Trophoblast cell (in vitro differentiated cells and primary cell): ENCODE measurements around the gene CTSS.

Experiments
- DNase-seq, 2 donors: peaks; one replicate each; pipeline ENCODE4 v3.0.0-alpha.2; 2016
- H2AFZ ChIP-seq: 2 replicates; pipeline ENCODE4 v1.6.1; 2013; ENCODE audit warnings: low read length, moderate library complexity, mild to moderate bottlenecking; ENCODE audit not compliant: insufficient read depth, poor library complexity
- H2AK5ac ChIP-seq: 2 replicates; pipeline ENCODE4 v1.6.1; 2013; ENCODE audit warnings: mild to moderate bottlenecking, low read length
- H2BK120ac ChIP-seq: 2 replicates; pipeline ENCODE4 v1.6.1; 2013; ENCODE audit warnings: low read length, mild to moderate bottlenecking, moderate library complexity; ENCODE audit not compliant: insufficient read depth, poor library complexity
- H2BK12ac ChIP-seq: 2 replicates; pipeline ENCODE4 v1.6.1; 2013; ENCODE audit warnings: mild to moderate bottlenecking, low read length, moderate library complexity
- H2BK5ac ChIP-seq: 2 replicates; pipeline ENCODE4 v1.6.1; 2013; ENCODE audit warnings: low read length, low read depth, moderate library complexity, mild to moderate bottlenecking; ENCODE audit not compliant: poor library complexity
- H3K14ac ChIP-seq: 2 replicates; pipeline ENCODE4 v1.6.1; 2013; ENCODE audit warnings: mild to moderate bottlenecking, low read length
- H3K18ac ChIP-seq: 2 replicates; pipeline ENCODE4 v1.6.1; 2013; ENCODE audit warnings: mild to moderate bottlenecking, low read length
- H3K23ac ChIP-seq: 2 replicates; pipeline ENCODE4 v1.6.1; 2013; ENCODE audit warnings: low read length
- H3K27ac ChIP-seq: 2 replicates; pipeline ENCODE4 v1.5.1; 2013; ENCODE audit warnings: low read depth, mild to moderate bottlenecking, inconsistent platforms, low read length, moderate library complexity
- H3K27me3 ChIP-seq: 2 replicates; pipeline ENCODE4 v1.6.1; 2013; ENCODE audit warnings: inconsistent platforms, mild to moderate bottlenecking, low read length, moderate library complexity; ENCODE audit not compliant: insufficient read depth
- H3K36me3 ChIP-seq, 2 experiments: 1 replicate in 1 of 2; 2 replicates in 1 of 2; pipeline ENCODE4 v1.6.1; 2013; ENCODE audit warnings: low read length in 2 of 2, mild to moderate bottlenecking in 2 of 2, moderate library complexity in 1 of 2; ENCODE audit not compliant: insufficient read depth in 2 of 2, control insufficient read depth in 1 of 2
- H3K4ac ChIP-seq: 2 replicates; pipeline ENCODE4 v1.6.1; 2013; ENCODE audit warnings: low read depth, mild to moderate bottlenecking, low read length, moderate library complexity
- H3K4me1 ChIP-seq, 2 experiments: 1 replicate in 1 of 2; 2 replicates in 1 of 2; pipeline ENCODE4 v1.6.1; 2013; ENCODE audit warnings: low read length in 2 of 2, mild to moderate bottlenecking in 2 of 2, moderate library complexity in 1 of 2; ENCODE audit not compliant: insufficient read depth in 2 of 2, control insufficient read depth in 1 of 2
- H3K4me2 ChIP-seq: 2 replicates; pipeline ENCODE4 v1.6.1; 2013; ENCODE audit warnings: inconsistent platforms, mild to moderate bottlenecking, low read length, moderate library complexity
- H3K4me3 ChIP-seq: 2 replicates; pipeline ENCODE4 v1.5.1; 2013; ENCODE audit warnings: mild to moderate bottlenecking, low read depth, low read length, inconsistent platforms
- H3K79me1 ChIP-seq: one replicate; pipeline ENCODE4 v1.6.1; 2013; ENCODE audit warnings: low read length
- H3K79me2 ChIP-seq: 2 replicates; pipeline ENCODE4 v1.6.1; 2013; ENCODE audit warnings: low read length, mild to moderate bottlenecking; ENCODE audit not compliant: control insufficient read depth, insufficient read depth, poor library complexity
- H3K9ac ChIP-seq: 2 replicates; pipeline ENCODE4 v1.6.1; 2013; ENCODE audit warnings: mild to moderate bottlenecking, low read length
- H3K9me3 ChIP-seq: 2 replicates; pipeline ENCODE4 v1.6.1; 2013; ENCODE audit warnings: low read depth, mild to moderate bottlenecking, control low read depth, inconsistent platforms, low read length; ENCODE audit not compliant: insufficient read depth
- H4K12ac ChIP-seq: 2 replicates; pipeline ENCODE4 v1.6.1; 2013; ENCODE audit warnings: low read depth, mild to moderate bottlenecking, low read length, moderate library complexity
- H4K8ac ChIP-seq: 2 replicates; pipeline ENCODE4 v1.6.1; 2013; ENCODE audit warnings: low read depth, mild to moderate bottlenecking, low read length, moderate library complexity
- H4K91ac ChIP-seq: one replicate; pipeline ENCODE4 v1.6.1; 2013; ENCODE audit warnings: low read depth, mild to moderate bottlenecking, low read length, moderate library complexity
- WGBS: extraction: QIAGEN DNeasy Blood & Tissue Kit; methylation state at CpG from one replicate; pipeline ENCODE4 v1.1.7; 2013; ENCODE audit warnings: missing lambda C conversion rate; ENCODE audit not compliant: insufficient read length, insufficient coverage; ENCODE audit errors: extremely low coverage; 5-methylcytosine and 5-hydroxymethylcytosine counted together

Gene CTSS

GRCh38 chr1:150808846-150809245 lies 43.3 kb upstream of the CTSS start:
- Histone ChIP-seq H3K27me3 (no peaks in the 10 kb centered on the region), H3K4ac (no peak overlapping the region), H2AFZ (no peak overlapping the region), H4K12ac (no peak overlapping the region), H2AK5ac (no peak overlapping the region), H3K4me3 (no peak overlapping the region), H4K8ac (no peak overlapping the region), H3K18ac (no peak overlapping the region), H2BK5ac (no peak overlapping the region), H2BK120ac (no peak overlapping the region), H3K14ac (no peak overlapping the region), H3K36me3 (peaks cover 7 to 15% of the 10 kb centered on the region in 2 experiments), H3K79me1 (no peaks in the 10 kb centered on the region), H4K91ac (no peak overlapping the region), H3K27ac (no peak overlapping the region), H3K4me2 (no peak overlapping the region), H2BK12ac (no peak overlapping the region), H3K23ac (no peak overlapping the region), H3K9ac (no peak overlapping the region), H3K79me2 (no peaks in the 10 kb centered on the region), H3K9me3 (no peaks in the 10 kb centered on the region), H3K4me1 (no peaks in the 10 kb centered on the region)
- no peak for DNase-seq
- WGBS = no CpG with 5 or more reads among the region's 2 CpGs

- Histone ChIP-seq H3K27ac (no peak within 1 kb of the TSS), H3K9me3 (no peaks in the 10 kb centered on the region), H2AK5ac (no peak within 1 kb of the TSS), H4K12ac (no peak within 1 kb of the TSS), H3K4me1 (no peaks in the 10 kb centered on the region), H3K79me2 (no peaks in the 10 kb centered on the region), H2BK5ac (no peak within 1 kb of the TSS), H2BK120ac (no peak within 1 kb of the TSS), H4K91ac (no peak within 1 kb of the TSS), H4K8ac (no peak within 1 kb of the TSS), H3K4ac (no peak within 1 kb of the TSS), H3K36me3 (peaks cover 4 to 12% of the 10 kb centered on the region in 2 experiments), H3K9ac (no peak within 1 kb of the TSS), H3K4me3 (no peak within 1 kb of the TSS), H3K14ac (no peak within 1 kb of the TSS), H3K4me2 (no peak within 1 kb of the TSS), H3K27me3 (no peaks in the 10 kb centered on the region), H3K18ac (no peak within 1 kb of the TSS), H2BK12ac (no peak within 1 kb of the TSS), H2AFZ (no peak within 1 kb of the TSS), H3K23ac (no peak within 1 kb of the TSS), H3K79me1 (no peaks in the 10 kb centered on the region)
- DNase-seq = no peak
- WGBS = 100% methylated on average over 1 of the region's 7 CpGs
These were observed 42.5 kb upstream of the CTSS start, which contains the start of gene CTSK for GRCh38 chr1:150808121-150808520. TSS of gene CTSK (minus strand) at chr1:150808260. CDS start at chr1:150806805, 1,455 bp downstream.

GRCh38 chr1:150807249-150808023 lies 41.9 kb upstream of the CTSS start:
- Histone ChIP-seq H3K79me1 (no peaks in the 10 kb centered on the region), H4K12ac (no peak overlapping the region), H2BK120ac (no peak overlapping the region), H3K36me3 (peaks cover 0 to 8% of the 10 kb centered on the region in 2 experiments), H3K14ac (no peak overlapping the region), H3K4me2 (no peak overlapping the region), H3K27ac (no peak overlapping the region), H2AFZ (no peak overlapping the region), H3K18ac (no peak overlapping the region), H3K4ac (no peak overlapping the region), H2BK12ac (no peak overlapping the region), H3K23ac (no peak overlapping the region), H4K8ac (no peak overlapping the region), H3K4me1 (no peaks in the 10 kb centered on the region), H3K9me3 (no peaks in the 10 kb centered on the region), H3K79me2 (no peaks in the 10 kb centered on the region), H3K4me3 (no peak overlapping the region), H4K91ac (no peak overlapping the region), H3K9ac (no peak overlapping the region), H2AK5ac (no peak overlapping the region), H2BK5ac (no peak overlapping the region), H3K27me3 (no peaks in the 10 kb centered on the region)
- no CpG with 5 or more reads among the region's 7 CpGs for WGBS
- DNase-seq = no peak

GRCh38 chr1:150805899-150806298 lies 40.3 kb upstream of the CTSS start:
- H3K4ac ChIP-seq = no peak overlapping the region
- H3K9ac ChIP-seq = no peak overlapping the region
- no peak overlapping the region for H4K12ac ChIP-seq
- H3K36me3 ChIP-seq = peaks cover 0 to under 1% of the 10 kb centered on the region in 2 experiments
- H3K4me2 ChIP-seq = no peak overlapping the region
- H4K8ac ChIP-seq = no peak overlapping the region
- no peak overlapping the region for H4K91ac ChIP-seq
- no peak for DNase-seq
- no peak overlapping the region for H2AK5ac ChIP-seq
- no peak overlapping the region for H2BK5ac ChIP-seq
- no peaks in the 10 kb centered on the region for H3K4me1 ChIP-seq
- no peaks in the 10 kb centered on the region for H3K79me2 ChIP-seq
- H2AFZ ChIP-seq = no peak overlapping the region
- H3K27me3 ChIP-seq = no peaks in the 10 kb centered on the region
- no peaks in the 10 kb centered on the region for H3K79me1 ChIP-seq
- WGBS = no CpG with 5 or more reads among the region's 4 CpGs
- H3K4me3 ChIP-seq = no peak overlapping the region
- H2BK120ac ChIP-seq = no peak overlapping the region
- no peak overlapping the region for H3K23ac ChIP-seq
- H3K27ac ChIP-seq = no peak overlapping the region
- no peak overlapping the region for H3K18ac ChIP-seq
- H3K14ac ChIP-seq = no peak overlapping the region
- no peaks in the 10 kb centered on the region for H3K9me3 ChIP-seq
- H2BK12ac ChIP-seq = no peak overlapping the region
